CD14-positive monocyte (primary cell): ENCODE results near the gene SETD3. TPM values are rescaled to one million over a fixed set of nuclear protein-coding genes. Genes with fewer than 3 reads are reported as not detected.

Experiments
- DNase-seq, 3 donors: peaks; one replicate each; pipeline ENCODE4 v3.0.0-alpha.2; 2011 to 2022
- H2AFZ ChIP-seq: 2 replicates; pipeline ENCODE4 v1.6.0; 2012; ENCODE audit warnings: mild to moderate bottlenecking, low read depth, low read length, inconsistent platforms; ENCODE audit not compliant: insufficient read depth, poor library complexity, severe bottlenecking
- H3K27ac ChIP-seq, 2 donors: 1 replicate in 1 of 2; 2 replicates in 1 of 2; pipeline ENCODE4 v1.5.1; 2012 to 2013; ENCODE audit warnings: low read length in 2 of 2, control low read depth in 1 of 2, inconsistent platforms in 1 of 2, low read depth in 1 of 2, mild to moderate bottlenecking in 1 of 2
- H3K27me3 ChIP-seq, 2 donors: one replicate each; pipeline versions ENCODE4 v1.6.0 to v1.6.1; 2011 to 2013; ENCODE audit warnings: low read length in 2 of 2; ENCODE audit not compliant: control insufficient read depth in 2 of 2, insufficient read depth in 2 of 2
- H3K36me3 ChIP-seq, 2 donors: replicated peaks in 1 of 2; 1 replicate in 1 of 2; 2 replicates in 1 of 2; pipeline versions ENCODE4 v1.5.1 to v1.6.1; 2012 to 2013; ENCODE audit warnings: low read length in 2 of 2, control low read depth in 1 of 2, inconsistent platforms in 1 of 2, mild to moderate bottlenecking in 1 of 2; ENCODE audit not compliant: insufficient read depth in 2 of 2, control insufficient read depth in 1 of 2
- H3K4me1 ChIP-seq, 2 donors: 1 replicate in 1 of 2; 2 replicates in 1 of 2; pipeline versions ENCODE4 v1.5.1 to v1.6.1; 2012 to 2013; ENCODE audit warnings: low read length in 2 of 2, control low read depth in 1 of 2, inconsistent platforms in 1 of 2, mild to moderate bottlenecking in 1 of 2, moderate library complexity in 1 of 2; ENCODE audit not compliant: insufficient read depth in 2 of 2, control insufficient read depth in 1 of 2
- H3K4me2 ChIP-seq: replicated peaks from 2 replicates; pipeline ENCODE3; 2012; ENCODE audit warnings: low read length, moderate library complexity, mild to moderate bottlenecking; ENCODE audit not compliant: poor library complexity, severe bottlenecking; ENCODE audit errors: extremely low read depth
- H3K4me3 ChIP-seq, 3 experiments: fragments of 200-600 bp in 1 of 3; sonication (generic) in 1 of 3; replicated peaks in 1 of 3; 1 replicate in 2 of 3; 2 replicates in 1 of 3; pipeline ENCODE4 v1.5.1; 2011 to 2013; ENCODE audit warnings: low read length in 3 of 3, mild to moderate bottlenecking in 3 of 3, control low read depth in 2 of 3, low read depth in 2 of 3, inconsistent platforms in 1 of 3, moderate library complexity in 1 of 3
- H3K79me2 ChIP-seq: 2 replicates; pipeline ENCODE4 v1.6.0; 2012; ENCODE audit warnings: mild to moderate bottlenecking, control low read depth, inconsistent platforms, low read length, moderate library complexity; ENCODE audit not compliant: insufficient read depth
- H3K9ac ChIP-seq: 2 replicates; pipeline ENCODE4 v1.6.0; 2017; ENCODE audit warnings: low read length, mild to moderate bottlenecking; ENCODE audit not compliant: insufficient read depth, poor library complexity, severe bottlenecking
- H3K9me3 ChIP-seq, 2 donors: replicated peaks in 1 of 2; 1 replicate in 1 of 2; 2 replicates in 1 of 2; pipeline versions ENCODE4 v1.5.1 to v1.6.1; 2012 to 2013; ENCODE audit warnings: low read length in 2 of 2, control low read depth in 1 of 2; ENCODE audit not compliant: control insufficient read depth in 1 of 2, insufficient read depth in 1 of 2
- H4K20me1 ChIP-seq: 2 replicates; pipeline ENCODE4 v1.6.0; 2012; ENCODE audit warnings: mild to moderate bottlenecking, low read length, control low read depth, moderate library complexity; ENCODE audit not compliant: insufficient read depth
- H3K27ac Mint-ChIP-seq, 7 donors: one replicate each; pipeline ENCODE4 v1.8.0; 2020; ENCODE audit warnings: mild to moderate bottlenecking in 7 of 7, mixed read lengths in 7 of 7, moderate library complexity in 6 of 7, inconsistent platforms in 2 of 7
- H3K27me3 Mint-ChIP-seq, 3 donors: one replicate each; pipeline ENCODE4 v1.8.0; 2021 to 2022; ENCODE audit warnings: low read depth in 3 of 3, mild to moderate bottlenecking in 3 of 3, mixed read lengths in 3 of 3, moderate library complexity in 3 of 3, inconsistent platforms in 1 of 3
- H3K36me3 Mint-ChIP-seq, 2 donors: one replicate each; pipeline ENCODE4 v1.8.0; 2020; ENCODE audit warnings: mixed read lengths in 2 of 2, inconsistent platforms in 1 of 2, mild to moderate bottlenecking in 1 of 2
- H3K4me1 Mint-ChIP-seq: one replicate; pipeline ENCODE4 v1.8.0; 2020; ENCODE audit warnings: mild to moderate bottlenecking, mixed read lengths
- H3K4me3 Mint-ChIP-seq, 2 donors: one replicate each; pipeline ENCODE4 v1.8.0; 2020; ENCODE audit warnings: mild to moderate bottlenecking in 2 of 2, mixed read lengths in 2 of 2, moderate library complexity in 1 of 2
- H3K9me3 Mint-ChIP-seq, 7 donors: one replicate each; pipeline ENCODE4 v1.8.0; 2020 to 2022; ENCODE audit warnings: mixed read lengths in 7 of 7, mild to moderate bottlenecking in 6 of 7, moderate library complexity in 6 of 7, inconsistent platforms in 2 of 7
- CTCF ChIP-seq: fragments of 200-600 bp; IDR thresholded peaks from one replicate; pipeline ENCODE4 v1.8.0; 2022; ENCODE audit warnings: antibody characterized with exemption, mild to moderate bottlenecking
- WGBS: methylation state at CpG from one replicate; pipeline ENCODE4 v1.1.5; 2013; ENCODE audit warnings: missing lambda C conversion rate; ENCODE audit not compliant: insufficient coverage; 5-methylcytosine and 5-hydroxymethylcytosine counted together
- intact Hi-C, 2 donors: fragments of 100-400 bp; cut with micrococcal nuclease; formaldehyde crosslinking; loops; one replicate each; pipeline versions ENCODE4 v1.15.0 to v1.15.1; 2023
- polyA plus RNA-seq, 3 donors: library from polyadenylated mRNA; depleted of rRNA in 1 of 3; unstranded in 2 of 3; stranded (reverse) in 1 of 3; fragments of 300-500 nt in 2 of 3; fragments of >200 nt in 1 of 3; fragmentation: Illumina TruSeq in 2 of 3; gene quantifications; 1 replicate in 2 of 3; 2 replicates in 1 of 3; pipeline ENCODE4 v1.2.3, GENCODE V29; 2012 to 2021

The SETD3 gene
- polyA plus RNA-seq, 3 donors = 22.9 to 39.5 (median 38.7) TPM

- DNase-seq = no peak
- Histone ChIP-seq H3K4me2 (no peak overlapping the region), H3K27ac (no peak overlapping the region), H4K20me1 (no peaks in the 10 kb centered on the region), H3K4me3 (no peak overlapping the region), H3K9ac (no peak overlapping the region), H3K36me3 (peaks cover 76 to 100% of the 10 kb centered on the region in 2 donors), H2AFZ (no peak overlapping the region), H3K9me3 (no peaks in the 10 kb centered on the region), H3K79me2 (peaks cover 3% of the 10 kb centered on the region), H3K27me3 (no peaks in the 10 kb centered on the region), H3K4me1 (no peaks in the 10 kb centered on the region)
- no peaks in the 10 kb centered on the region for H3K27me3 Mint-ChIP-seq
- 100% methylated on average over 2 of the region's 4 CpGs for WGBS
- H3K4me3 Mint-ChIP-seq = no peak overlapping the region
- intact Hi-C loops = no loop called here
- H3K36me3 Mint-ChIP-seq = peaks cover 72 to 91% of the 10 kb centered on the region in 2 donors
- H3K9me3 Mint-ChIP-seq = peaks cover 0 to 4% (median 0%) of the 10 kb centered on the region in 7 donors
- no peaks in the 10 kb centered on the region for H3K4me1 Mint-ChIP-seq
- TF ChIP-seq CTCF = no peak
- H3K27ac Mint-ChIP-seq = peak overlapping the region in 2 of 7 donors; percentile 5 to 51
Measured at GRCh38 chr14:99447739-99448138, 32.9 kb downstream of the SETD3 start.

GRCh38 chr14:99445931-99446330, 34.7 kb downstream of the SETD3 start:
- H3K9me3 ChIP-seq = no peaks in the 10 kb centered on the region
- no peak overlapping the region for H3K4me2 ChIP-seq
- no peaks in the 10 kb centered on the region for H3K27me3 ChIP-seq
- Mint-ChIP-seq H3K9me3 (peaks cover 0 to 4% (median 0%) of the 10 kb centered on the region in 7 donors), H3K4me3 (no peak overlapping the region), H3K27ac (peak overlapping the region in 1 of 7 donors; percentile 66), H3K27me3 (no peaks in the 10 kb centered on the region), H3K36me3 (peaks cover 74 to 93% of the 10 kb centered on the region in 2 donors), H3K4me1 (no peaks in the 10 kb centered on the region)
- H3K79me2 ChIP-seq = peaks cover 3% of the 10 kb centered on the region
- peaks cover 10% of the 10 kb centered on the region for H4K20me1 ChIP-seq
- DNase-seq = no peak
- TF ChIP-seq CTCF = no peak
- WGBS = 80% methylated on average over 2 of the region's 7 CpGs
- H3K4me1 ChIP-seq = no peaks in the 10 kb centered on the region
- no peak overlapping the region for H3K27ac ChIP-seq
- H3K36me3 ChIP-seq = peaks cover 70 to 100% of the 10 kb centered on the region in 2 donors
- H2AFZ ChIP-seq = no peak overlapping the region
- intact Hi-C loops = no loop called here
- no peak overlapping the region for H3K4me3 ChIP-seq
- H3K9ac ChIP-seq = no peak overlapping the region
